Thoracic aorta (tissue), 2 donors: Measurements from ENCODE around the gene NBL1. TPM values are rescaled to one million over a fixed set of nuclear protein-coding genes. Genes with fewer than 3 reads are reported as not detected.

Experiments
- ATAC-seq: fragments of 150-250 bp; one replicate; pipeline ENCODE4 v1.8.0; 2017; ENCODE audit warnings: low read depth; ENCODE audit not compliant: insufficient number of reproducible peaks, low FRiP score
- DNase-seq: peaks from one replicate; pipeline ENCODE4 v3.0.0-alpha.2; 2020; ENCODE audit warnings: low spot score
- H3K27ac ChIP-seq, 2 donors: fragments of 200-600 bp; sonication (generic); 1 replicate in 1 of 2; 2 replicates in 1 of 2; pipeline ENCODE4 v1.5.1; 2016; ENCODE audit warnings: mild to moderate bottlenecking in 2 of 2, moderate library complexity in 2 of 2
- H3K27me3 ChIP-seq: fragments of 200-600 bp; sonication (generic); replicated peaks from 2 replicates; pipeline ENCODE4 v1.6.0; 2016; ENCODE audit warnings: mild to moderate bottlenecking; ENCODE audit not compliant: insufficient read depth
- H3K36me3 ChIP-seq: fragments of 200-600 bp; sonication (generic); one replicate; pipeline ENCODE4 v1.5.1; 2016
- H3K4me1 ChIP-seq, 2 donors: fragments of 200-600 bp; sonication (generic); 1 replicate in 1 of 2; 2 replicates in 1 of 2; pipeline versions ENCODE4 v1.5.1 to v1.6.0; 2016; ENCODE audit warnings: low read depth in 2 of 2, mild to moderate bottlenecking in 1 of 2; ENCODE audit not compliant: control insufficient read depth in 1 of 2
- H3K4me3 ChIP-seq: fragments of 200-600 bp; sonication (generic); 2 replicates; pipeline ENCODE4 v1.5.1; 2016; ENCODE audit warnings: mild to moderate bottlenecking
- H3K9me3 ChIP-seq: fragments of 200-600 bp; sonication (generic); 2 replicates; pipeline ENCODE4 v1.5.1; 2016
- CTCF ChIP-seq: fragments of 200-600 bp; sonication (generic); IDR thresholded peaks from one replicate; pipeline ENCODE4 v1.5.1; 2019; ENCODE audit warnings: antibody characterized with exemption
- total RNA-seq, 2 donors: library from RNA; depleted of rRNA; stranded (reverse); fragments of >200 nt; gene quantifications; one replicate each; pipeline versions ENCODE4 v1.1.0 to v1.2.3, GENCODE V29; 2016

NBL1 gene
- total RNA-seq, 2 donors from 2014 or later = 77.0 to 82.0 TPM

- no peak for TF ChIP-seq CTCF
- peaks cover 22 to 67% of the 10 kb centered on the region in 2 donors for H3K4me1 ChIP-seq
These were observed 44.3 kb upstream of the NBL1 start for GRCh38 chr1:19599810-19600209.

GRCh38 chr1:19602486-19602885 lies 41.6 kb upstream of the NBL1 start:
- peaks cover 36 to 84% of the 10 kb centered on the region in 2 donors for H3K4me1 ChIP-seq
- ATAC-seq = no peak
- TF ChIP-seq CTCF = no peak

More at GRCh38 chr1:19599810-19600209, 44.3 kb upstream of the NBL1 start:
- Histone ChIP-seq H3K4me3 (no peak overlapping the region), H3K36me3 (no peaks in the 10 kb centered on the region), H3K27ac (no peak overlapping the region), H3K27me3 (no peaks in the 10 kb centered on the region), H3K9me3 (no peaks in the 10 kb centered on the region)
- DNase-seq (no peak), ATAC-seq (no peak)

GRCh38 chr1:19605967-19606366 lies 38.1 kb upstream of the NBL1 start:
- Histone ChIP-seq H3K4me1 (peaks cover 39 to 73% of the 10 kb centered on the region in 2 donors), H3K27me3 (no peaks in the 10 kb centered on the region), H3K4me3 (no peak overlapping the region), H3K9me3 (no peaks in the 10 kb centered on the region), H3K36me3 (no peaks in the 10 kb centered on the region), H3K27ac (no peak overlapping the region)
- no peak for TF ChIP-seq CTCF
- DNase-seq (no peak), ATAC-seq (no peak)

More at GRCh38 chr1:19602486-19602885, 41.6 kb upstream of the NBL1 start:
- Histone ChIP-seq H3K27me3 (no peaks in the 10 kb centered on the region), H3K36me3 (no peaks in the 10 kb centered on the region), H3K9me3 (no peaks in the 10 kb centered on the region), H3K27ac (peak overlapping the region; percentile 20 to 40), H3K4me3 (no peak overlapping the region)
- no peak for DNase-seq

GRCh38 chr1:19606817-19607642 lies 37.1 kb upstream of the NBL1 start:
- no peaks in the 10 kb centered on the region for H3K36me3 ChIP-seq
- peak overlapping the region in 1 of 2 donors; percentile 63 for H3K27ac ChIP-seq
- ATAC-seq = no peak
- TF ChIP-seq CTCF = no peak
- H3K9me3 ChIP-seq = no peaks in the 10 kb centered on the region
- H3K4me1 ChIP-seq = peaks cover 40 to 65% of the 10 kb centered on the region in 2 donors
- DNase-seq = no peak
- H3K4me3 ChIP-seq = peak overlapping the region; percentile 8
- no peaks in the 10 kb centered on the region for H3K27me3 ChIP-seq

GRCh38 chr1:19608232-19608631 lies 35.9 kb upstream of the NBL1 start:
- Histone ChIP-seq H3K27me3 (no peaks in the 10 kb centered on the region), H3K4me1 (peaks cover 34 to 53% of the 10 kb centered on the region in 2 donors), H3K36me3 (no peaks in the 10 kb centered on the region), H3K4me3 (no peak overlapping the region), H3K9me3 (no peaks in the 10 kb centered on the region), H3K27ac (no peak overlapping the region)
- no peak for DNase-seq
- ATAC-seq = no peak
- no peak for TF ChIP-seq CTCF
